Inflammatory macrophage treated with lipopolysaccharide for 1 hour (primary cell): ENCODE data around the gene PEX10.

Experiments
- DNase-seq, 2 donors: peaks; one replicate each; pipeline ENCODE4 v3.0.0-alpha.2; 2020 to 2022

The PEX10 gene

DNA sequence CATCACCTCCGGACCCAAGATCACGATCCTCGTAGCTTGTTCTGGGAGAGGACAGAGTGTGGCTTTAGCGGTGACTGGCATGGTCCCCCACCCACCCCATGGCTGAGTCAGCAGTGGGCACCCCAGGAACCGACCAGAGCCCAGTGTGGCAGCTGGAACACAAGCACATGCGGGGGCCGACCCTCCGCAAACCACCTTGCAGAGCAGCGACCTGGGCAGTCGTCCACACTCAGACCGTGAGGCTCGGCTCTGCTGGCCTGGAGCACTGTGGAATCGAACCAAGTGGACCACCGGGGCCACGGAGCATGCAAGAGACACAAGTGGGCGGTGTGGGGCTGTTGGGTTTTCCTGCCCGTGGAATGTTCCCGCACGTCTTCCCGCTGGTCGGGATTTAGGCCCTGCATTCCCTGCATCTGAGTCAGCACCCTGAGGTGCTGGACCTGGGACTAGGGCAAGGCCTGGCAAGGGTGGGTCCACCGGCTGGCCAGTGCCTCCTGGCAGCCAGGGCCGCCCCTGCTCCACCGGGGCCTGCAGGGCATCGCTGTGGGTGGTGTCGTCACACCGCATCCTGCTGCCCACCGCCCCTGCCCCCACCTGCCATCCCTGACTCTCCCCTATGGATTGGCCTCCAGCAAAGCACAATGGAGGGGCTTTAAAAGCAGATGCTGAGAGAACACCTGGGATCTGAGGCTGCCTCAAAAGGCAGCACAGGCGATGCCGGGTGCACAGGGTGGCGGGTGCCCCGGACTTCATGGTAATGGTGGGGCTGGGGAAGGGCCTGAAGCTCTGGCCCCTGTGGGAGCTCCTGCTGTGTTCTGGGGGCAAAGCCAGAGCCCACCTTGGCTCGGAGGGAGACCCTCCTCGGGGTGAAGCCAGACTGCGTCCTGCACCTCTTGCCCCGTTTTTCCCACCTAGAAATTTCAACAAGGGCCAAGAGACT lies 39.5 kb downstream of the PEX10 start:
- no peak for DNase-seq

DNA sequence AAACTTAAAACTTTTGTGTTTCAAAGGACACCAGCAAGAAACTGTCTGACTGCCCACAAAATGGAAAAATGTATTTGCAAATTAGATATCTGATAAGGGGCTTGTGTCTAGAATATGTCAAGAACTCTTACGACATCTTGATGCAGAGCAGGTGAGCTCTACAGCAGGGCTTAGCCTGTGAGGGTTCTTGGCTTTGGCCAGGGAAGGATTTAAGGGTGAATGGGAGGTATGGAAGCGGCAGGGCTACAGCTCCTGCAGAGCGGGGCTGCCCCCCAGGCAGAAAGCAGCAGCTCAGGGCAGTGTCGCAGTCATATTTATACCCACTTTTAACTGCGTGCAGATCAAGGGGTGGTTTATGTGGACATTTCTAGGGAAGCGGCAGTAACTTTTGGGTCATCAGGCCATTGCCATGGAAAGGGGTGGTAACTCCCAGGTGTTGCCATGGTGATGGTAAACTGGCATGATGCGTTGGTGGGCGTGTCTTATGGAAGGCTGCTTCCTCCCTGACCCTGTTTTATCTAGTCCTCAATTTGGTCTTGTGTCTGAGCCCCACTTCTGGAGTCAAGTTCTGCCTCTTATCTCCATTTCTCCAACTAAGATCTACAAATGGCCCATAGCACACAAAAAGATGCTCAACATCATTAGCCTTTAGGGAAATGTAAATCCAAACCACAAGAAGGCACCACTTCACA lies 44.2 kb downstream of the PEX10 start:
- DNase-seq: no peak

DNA sequence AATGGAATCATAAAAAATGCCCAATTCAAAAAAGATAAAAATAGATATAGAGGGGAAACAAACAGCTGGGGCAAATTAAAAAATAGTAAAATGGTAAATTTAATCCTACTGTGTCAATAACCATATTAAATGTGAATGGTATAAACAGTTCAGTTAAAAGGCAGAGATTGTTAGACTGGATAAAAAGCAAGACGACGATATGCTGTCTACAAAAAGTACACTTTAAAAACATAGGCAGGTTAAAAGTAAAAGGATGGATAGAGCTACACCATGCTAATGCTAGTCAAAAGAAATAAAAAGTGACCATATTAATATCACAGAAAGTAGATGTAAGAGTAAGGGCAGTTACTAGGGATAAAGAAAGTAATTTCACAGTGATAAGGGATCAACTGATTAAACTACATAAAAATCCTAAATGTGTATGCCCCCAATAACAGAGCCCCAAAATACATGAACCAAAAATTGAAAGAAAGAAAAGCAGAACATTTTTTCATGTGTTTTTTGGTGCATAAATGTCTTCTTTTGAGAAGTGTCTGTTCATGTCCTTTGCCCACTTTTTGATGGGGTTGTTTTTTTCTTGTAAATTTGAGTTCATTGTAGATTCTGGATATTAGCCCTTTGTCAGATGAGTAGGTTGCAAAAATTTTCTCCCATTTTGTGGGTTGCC lies 48.4 kb downstream of the PEX10 start:
- DNase-seq: no peak

DNA sequence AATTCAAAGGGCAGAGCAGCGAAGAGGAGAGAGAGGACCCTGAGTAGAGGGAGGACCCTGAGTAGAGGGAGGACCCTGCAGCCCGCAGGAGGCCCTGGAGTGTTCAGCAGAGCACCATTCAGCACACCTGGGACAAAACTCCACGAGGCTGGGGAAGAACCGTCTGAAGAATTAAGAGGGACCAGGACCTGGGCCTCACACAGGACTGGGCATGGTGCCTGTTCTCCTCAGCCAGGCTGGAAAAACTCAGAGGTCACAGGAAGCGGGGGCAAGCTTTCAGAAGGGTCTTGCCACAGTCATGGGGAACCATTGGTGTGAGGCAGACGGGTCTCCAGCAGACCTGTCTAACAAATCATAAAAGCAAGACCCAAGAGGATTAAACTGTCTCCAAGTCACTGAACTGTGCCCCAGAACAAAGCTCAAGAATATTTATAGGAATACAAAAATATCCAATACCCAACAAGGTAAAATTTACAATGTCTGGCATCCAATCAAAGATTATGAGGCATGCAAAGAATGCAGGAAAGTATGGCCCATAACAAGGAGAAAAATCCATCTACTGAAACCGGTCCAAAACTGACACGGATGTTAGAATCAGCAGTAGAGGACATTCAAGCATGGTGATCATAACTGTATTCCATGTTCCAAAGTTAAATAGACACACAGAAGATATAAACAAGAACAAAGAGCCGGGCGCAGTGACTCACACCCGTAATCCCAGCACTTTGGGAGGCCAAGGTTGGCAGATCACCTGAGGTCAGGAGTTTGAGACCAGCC lies 51.6 kb downstream of the PEX10 start:
- DNase-seq: no peak

DNA sequence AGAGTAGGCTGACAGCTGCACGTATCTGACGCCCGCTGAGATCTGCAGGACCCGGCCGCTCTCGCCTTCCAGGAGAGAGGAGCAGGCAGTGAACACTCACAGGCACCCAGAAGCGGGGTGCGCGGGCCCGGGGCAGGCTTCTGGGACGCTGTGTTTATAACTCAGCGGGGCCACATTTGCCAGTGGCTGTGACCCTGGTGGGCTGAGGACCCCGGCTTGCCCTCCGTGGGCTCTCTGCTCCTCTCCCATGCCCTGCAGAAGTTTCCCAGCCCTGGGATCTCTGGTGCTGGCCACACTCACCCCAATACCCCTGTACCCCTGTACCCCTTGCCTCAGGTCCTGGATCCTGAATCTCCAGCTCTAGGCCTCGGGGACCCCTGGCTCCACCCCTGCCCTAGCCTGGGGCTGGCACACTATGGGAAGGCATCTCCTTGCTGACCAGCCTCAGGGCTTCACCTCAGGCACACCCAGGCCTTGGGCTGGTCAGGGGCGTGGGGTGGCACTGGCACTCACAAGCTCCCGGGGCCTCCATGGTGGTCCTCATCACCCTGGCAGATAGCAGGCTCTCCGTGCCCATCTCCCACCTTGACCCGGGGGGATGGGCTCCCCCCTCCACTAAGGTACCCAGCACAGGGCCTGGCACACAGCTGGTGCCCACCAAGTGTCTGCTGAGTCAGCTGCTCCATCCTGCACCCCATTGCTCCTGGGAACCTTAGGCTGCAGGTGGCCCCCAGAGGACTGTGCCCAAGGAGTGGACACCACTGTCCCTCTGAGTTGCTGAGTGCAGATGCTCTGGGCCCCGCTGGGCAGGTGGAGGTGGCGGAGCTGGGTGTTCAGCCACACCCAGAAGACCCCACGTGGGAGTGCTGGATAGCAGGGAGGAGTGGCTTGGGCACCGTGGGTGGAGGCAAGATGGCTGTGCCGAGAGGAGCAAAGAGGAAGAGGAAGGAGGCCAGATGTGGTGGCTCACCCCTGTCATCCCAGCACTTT lies 53.4 kb downstream of the PEX10 start:
- DNase-seq: no peak

DNA sequence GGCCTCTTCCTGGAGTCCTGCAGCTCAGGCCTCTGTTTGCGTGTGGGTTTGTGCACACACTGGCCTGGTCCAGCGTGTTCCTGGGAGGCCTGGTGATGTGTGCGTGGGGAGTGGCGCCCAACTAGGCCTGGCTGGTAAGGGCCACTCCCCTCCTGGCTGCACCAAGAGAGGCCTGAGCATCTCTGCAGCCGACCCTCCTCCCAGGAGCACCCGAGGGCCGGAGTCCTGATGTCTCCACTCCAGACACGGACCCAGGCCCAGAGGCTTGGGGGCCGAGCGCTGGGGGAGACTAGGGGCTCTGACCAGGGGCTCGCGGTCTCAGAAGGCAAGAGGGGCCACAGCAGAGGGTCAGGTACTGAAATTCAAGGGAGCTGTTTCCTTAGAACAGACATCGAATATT lies 54.3 kb downstream of the PEX10 start:
- no peak for DNase-seq

DNA sequence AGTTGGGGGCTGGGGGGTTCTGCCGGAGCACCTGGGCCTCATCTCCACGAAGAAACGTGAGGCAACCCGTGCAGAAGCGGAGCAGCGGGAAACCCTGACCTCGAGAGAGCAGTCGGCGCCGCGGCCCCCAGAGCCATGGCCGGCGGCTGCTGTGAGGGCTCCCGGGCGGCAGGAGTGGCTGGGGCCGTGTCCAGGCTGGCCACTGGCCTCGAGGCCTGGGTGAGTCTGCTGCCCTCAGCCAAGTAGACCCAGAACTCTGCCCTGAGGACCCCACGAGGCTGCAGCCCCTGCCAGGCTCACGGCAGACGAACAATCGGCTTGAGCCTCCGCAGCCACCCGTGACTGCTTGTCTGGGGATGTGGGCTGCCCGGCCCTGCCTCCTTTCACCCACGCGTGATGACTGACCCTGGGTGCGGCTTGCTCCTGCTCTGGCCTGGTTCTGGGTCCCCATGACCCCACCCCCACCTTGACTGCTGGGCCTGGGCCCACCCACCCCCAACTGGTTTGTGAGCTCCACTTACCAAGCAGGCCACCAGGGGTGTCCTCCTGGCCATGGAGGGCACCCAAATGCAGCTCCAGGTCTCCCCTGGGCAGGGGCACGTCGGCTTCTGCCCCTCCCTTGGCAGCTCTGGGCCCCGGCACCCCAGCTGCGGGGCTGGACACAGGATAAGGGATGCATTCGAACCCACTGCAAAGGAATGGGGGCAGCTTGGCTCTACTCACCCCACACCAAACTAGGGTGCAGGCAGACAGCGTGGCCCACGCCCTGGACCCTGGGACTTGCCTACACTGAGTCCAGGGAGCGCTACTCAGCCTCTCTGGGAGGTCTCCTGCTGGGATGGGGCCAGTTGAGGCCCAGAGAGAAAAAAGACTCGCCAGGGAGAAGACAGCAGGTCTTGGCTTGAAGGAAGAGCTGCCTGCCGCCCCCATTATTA lies 55.2 kb downstream of the PEX10 start:
- no peak for DNase-seq

DNA sequence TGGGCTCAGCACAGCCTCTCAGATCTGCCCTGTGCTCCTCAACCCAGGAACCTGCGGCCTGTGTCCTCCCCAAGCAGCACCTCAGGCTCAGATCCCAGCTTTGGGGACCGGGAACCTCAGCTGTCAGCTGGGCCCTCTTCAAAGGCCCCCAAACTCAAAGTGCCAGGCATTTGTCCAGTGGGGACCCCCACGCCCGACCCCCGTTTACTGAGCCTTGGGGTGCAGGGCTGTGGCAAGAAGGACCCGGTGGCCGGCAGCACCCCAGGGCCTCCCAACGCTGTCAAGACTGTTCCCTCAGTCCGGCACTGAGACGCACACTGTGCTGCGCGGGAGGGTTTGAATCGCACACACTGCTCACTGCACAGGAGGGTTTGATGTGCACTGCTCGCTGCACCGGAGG lies 56.0 kb downstream of the PEX10 start:
- no peak for DNase-seq

DNA sequence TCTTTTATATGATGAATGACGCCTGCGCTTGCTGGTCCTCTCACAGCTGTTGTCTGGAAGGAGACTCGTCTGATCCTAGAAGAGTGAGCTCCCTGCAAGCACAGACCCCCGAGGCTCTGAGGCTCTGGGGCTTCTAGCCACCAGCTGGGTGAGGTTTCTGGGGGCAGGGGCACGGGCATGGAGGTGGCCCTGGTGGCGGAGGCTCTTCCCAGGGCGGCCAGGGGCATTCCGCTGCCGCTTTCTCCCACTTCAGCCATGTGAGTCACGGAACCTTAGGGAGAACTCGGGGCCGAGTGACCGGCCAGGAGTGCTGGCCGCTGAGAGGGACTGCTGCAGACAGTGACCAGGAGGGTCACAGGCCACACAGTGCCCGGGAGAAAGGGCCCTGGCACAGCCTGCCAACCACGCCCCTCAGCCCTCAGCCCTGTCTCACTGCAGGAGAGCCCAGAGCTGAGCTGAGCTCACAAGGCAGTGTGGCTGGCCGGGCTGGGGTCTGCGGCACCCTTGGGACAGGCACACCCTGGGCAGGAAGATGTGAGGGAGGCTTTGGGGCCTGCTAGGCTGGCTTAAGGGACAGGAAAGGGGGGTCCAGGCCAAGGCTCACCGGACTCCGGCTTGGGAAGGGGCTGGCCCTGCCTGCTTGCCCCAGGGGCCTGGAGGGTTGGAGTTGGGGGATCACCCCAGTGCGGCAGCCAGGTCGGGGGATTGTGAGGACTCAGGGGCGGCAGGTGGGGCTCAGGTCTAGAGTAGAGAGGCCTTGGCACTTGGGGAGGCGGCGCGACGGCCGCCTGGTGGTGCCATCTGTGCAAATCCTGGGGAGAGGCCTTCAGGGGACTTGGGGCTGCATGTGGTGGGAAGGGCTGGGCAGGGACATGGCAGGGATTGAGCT lies 56.7 kb downstream of the PEX10 start:
- no peak for DNase-seq

DNA sequence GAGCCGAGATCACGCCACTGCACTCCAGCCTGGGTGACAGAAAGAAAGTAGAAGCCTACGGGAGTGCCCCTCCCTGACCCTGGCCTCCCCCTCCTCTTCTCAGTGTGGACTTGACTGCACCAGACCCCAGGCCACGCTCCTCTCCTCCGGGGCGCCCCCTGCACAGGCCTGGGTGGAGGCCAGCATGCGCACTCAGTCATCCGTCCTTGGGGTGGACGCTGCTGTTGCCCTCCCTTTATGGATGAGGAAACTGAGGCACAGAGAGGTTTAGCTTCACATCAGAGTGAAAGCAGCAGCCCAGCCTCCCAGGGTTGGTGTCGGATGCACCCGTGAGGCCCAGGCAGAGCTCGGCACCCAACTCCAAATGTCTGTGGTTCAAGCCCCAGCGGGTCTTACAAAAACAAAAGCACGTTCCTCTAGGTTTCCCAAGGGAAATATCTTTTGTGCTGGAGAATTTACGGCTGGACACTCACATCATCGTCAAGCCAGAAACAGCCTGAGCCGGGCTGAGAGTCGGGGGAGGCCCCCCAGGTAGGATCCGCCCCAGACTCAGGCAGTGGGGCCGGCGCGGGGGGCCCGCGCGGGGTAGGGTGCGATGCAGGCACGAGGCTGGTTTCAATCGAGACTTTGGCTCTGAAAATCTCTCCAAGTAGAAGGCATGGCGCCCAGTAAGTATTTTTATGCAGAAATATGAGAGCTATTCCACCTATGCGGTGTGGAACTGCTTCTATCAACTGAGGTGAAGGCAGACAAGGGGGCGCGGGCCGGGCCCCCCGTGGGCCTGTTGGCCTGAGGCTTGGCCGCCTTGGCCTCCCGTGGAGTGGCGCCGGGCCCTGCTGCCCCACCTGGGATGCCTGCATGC lies 57.6 kb downstream of the PEX10 start:
- DNase-seq: no peak
